Measurements from ENCODE around the gene SCAMP4. TPM values are rescaled to one million over a fixed set of nuclear protein-coding genes. Genes with fewer than 3 reads are reported as not detected.

The SCAMP4 gene
- total RNA-seq, 1 experiment from 2014 or later: 81.3 TPM

- CTCF ChIA-PET: interaction anchor here (0.6 kb wide), 1 partner anchor 43 kb away, joined by 4 read pairs; no protein-coding TSS in a partner anchor
- DNase-seq (ENCODE audit: low spot score): no peak
- TF ChIP-seq JAZF1 (CRISPR knock-in tag; IDR thresholded peaks at IDR 0.05) (no peak), ZNF121 (CRISPR knock-in tag; IDR thresholded peaks at IDR 0.05) (0 out of 2 replicates have a peak, but pooled peaks have one; percentile 0)
- ATAC-seq: no peak
- POLR2A ChIA-PET: no interaction called here
- H3K27ac Mint-ChIP-seq: no peak overlapping the region
- H3K4me3 Mint-ChIP-seq: no peak overlapping the region
- H3K4me1 Mint-ChIP-seq: peaks cover 21% of the 10 kb centered on the region
- H3K9me3 Mint-ChIP-seq: no peaks in the 10 kb centered on the region
- H3K36me3 Mint-ChIP-seq: no peaks in the 10 kb centered on the region
- H3K27me3 Mint-ChIP-seq (ENCODE audit: low read depth): peaks cover 5% of the 10 kb centered on the region; the same call in 1 of the 2 replicates
Measured at GRCh38 chr19:1901940-1902404, 3.2 kb upstream of the SCAMP4 start.

DNA sequence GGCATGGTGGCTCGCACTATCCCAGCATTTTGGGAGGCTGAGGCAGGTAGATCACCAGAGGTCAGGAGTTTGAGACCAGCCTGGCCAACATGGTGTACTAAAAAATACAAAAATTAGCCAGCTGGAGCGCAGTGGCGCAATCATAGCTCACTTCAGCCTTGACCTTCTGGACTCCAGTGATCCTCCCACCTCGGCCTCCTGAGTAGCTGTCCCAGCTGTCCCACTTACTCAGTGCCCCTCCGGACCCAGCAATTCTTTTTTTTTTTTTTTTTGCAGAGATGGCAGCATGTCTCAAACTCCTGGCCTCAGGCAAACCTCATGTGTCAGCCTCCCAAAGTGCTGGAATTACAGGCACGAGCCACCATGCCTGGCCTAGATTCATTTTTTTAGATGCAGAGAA, 2.3 kb upstream of the SCAMP4 start:
- Mint-ChIP-seq H3K27ac (no peak overlapping the region; the same call in 1 of the 2 replicates), H3K27me3 (ENCODE audit: low read depth) (no peaks in the 10 kb centered on the region), H3K36me3 (no peaks in the 10 kb centered on the region), H3K9me3 (no peaks in the 10 kb centered on the region), H3K4me3 (no peak overlapping the region), H3K4me1 (peaks cover 17% of the 10 kb centered on the region)
- POLR2A ChIA-PET: interaction anchor here (0.6 to 0.7 kb wide), 2 partner anchors 28 to 1553 kb away, joined by 3 read pairs; no protein-coding TSS in a partner anchor
- no peak for ATAC-seq
- DNase-seq (ENCODE audit: low spot score): no peak
- CTCF ChIA-PET: interaction anchor here (2.0 to 2.2 kb wide), 2 partner anchors 27 to 77 kb away, joined by 10 to 11 read pairs; no protein-coding TSS in a partner anchor
- TF ChIP-seq, protein P1, sequence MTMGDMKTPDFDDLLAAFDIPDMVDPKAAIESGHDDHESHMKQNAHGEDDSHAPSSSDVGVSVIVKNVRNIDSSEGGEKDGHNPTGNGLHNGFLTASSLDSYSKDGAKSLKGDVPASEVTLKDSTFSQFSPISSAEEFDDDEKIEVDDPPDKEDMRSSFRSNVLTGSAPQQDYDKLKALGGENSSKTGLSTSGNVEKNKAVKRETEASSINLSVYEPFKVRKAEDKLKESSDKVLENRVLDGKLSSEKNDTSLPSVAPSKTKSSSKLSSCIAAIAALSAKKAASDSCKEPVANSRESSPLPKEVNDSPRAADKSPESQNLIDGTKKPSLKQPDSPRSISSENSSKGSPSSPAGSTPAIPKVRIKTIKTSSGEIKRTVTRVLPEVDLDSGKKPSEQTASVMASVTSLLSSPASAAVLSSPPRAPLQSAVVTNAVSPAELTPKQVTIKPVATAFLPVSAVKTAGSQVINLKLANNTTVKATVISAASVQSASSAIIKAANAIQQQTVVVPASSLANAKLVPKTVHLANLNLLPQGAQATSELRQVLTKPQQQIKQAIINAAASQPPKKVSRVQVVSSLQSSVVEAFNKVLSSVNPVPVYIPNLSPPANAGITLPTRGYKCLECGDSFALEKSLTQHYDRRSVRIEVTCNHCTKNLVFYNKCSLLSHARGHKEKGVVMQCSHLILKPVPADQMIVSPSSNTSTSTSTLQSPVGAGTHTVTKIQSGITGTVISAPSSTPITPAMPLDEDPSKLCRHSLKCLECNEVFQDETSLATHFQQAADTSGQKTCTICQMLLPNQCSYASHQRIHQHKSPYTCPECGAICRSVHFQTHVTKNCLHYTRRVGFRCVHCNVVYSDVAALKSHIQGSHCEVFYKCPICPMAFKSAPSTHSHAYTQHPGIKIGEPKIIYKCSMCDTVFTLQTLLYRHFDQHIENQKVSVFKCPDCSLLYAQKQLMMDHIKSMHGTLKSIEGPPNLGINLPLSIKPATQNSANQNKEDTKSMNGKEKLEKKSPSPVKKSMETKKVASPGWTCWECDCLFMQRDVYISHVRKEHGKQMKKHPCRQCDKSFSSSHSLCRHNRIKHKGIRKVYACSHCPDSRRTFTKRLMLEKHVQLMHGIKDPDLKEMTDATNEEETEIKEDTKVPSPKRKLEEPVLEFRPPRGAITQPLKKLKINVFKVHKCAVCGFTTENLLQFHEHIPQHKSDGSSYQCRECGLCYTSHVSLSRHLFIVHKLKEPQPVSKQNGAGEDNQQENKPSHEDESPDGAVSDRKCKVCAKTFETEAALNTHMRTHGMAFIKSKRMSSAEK (CRISPR knock-in tag; IDR thresholded peaks at IDR 0.05; ENCODE audit: borderline replicate concordance): no peak
- TF ChIP-seq EMX1 (CRISPR knock-in tag; IDR thresholded peaks at IDR 0.05): no peak
- no peak for TF ChIP-seq KAT7 (CRISPR knock-in tag; IDR thresholded peaks at IDR 0.05; ENCODE audit: borderline replicate concordance)
- TF ChIP-seq GABPB1 (CRISPR knock-in tag; IDR thresholded peaks at IDR 0.05): peak; percentile 30; the same call in 1 of the 2 replicates

GRCh38 chr19:1904860-1905109, 414 bp upstream of the SCAMP4 start:
- Mint-ChIP-seq H3K9me3 (no peaks in the 10 kb centered on the region), H3K4me3 (peak overlapping the region; percentile 65), H3K36me3 (no peaks in the 10 kb centered on the region), H3K27ac (peak overlapping the region; percentile 95), H3K27me3 (ENCODE audit: low read depth) (no peaks in the 10 kb centered on the region), H3K4me1 (peaks cover 17% of the 10 kb centered on the region)
- ChIA-PET CTCF (interaction anchor here (0.5 to 2.2 kb wide), 8 partner anchors 10 to 79 kb away, joined by 3 to 11 read pairs (median 4); no protein-coding TSS in a partner anchor), POLR2A (interaction anchor here (0.7 to 1.4 kb wide), 3 partner anchors 9 to 137 kb away, joined by 3 read pairs; no protein-coding TSS in a partner anchor)
- peak; percentile 4; the same call in 1 of the 2 replicates for ATAC-seq
- TF ChIP-seq PRDM15 (CRISPR knock-in tag; IDR thresholded peaks at IDR 0.05): no peak
- TF ChIP-seq, protein P2, sequence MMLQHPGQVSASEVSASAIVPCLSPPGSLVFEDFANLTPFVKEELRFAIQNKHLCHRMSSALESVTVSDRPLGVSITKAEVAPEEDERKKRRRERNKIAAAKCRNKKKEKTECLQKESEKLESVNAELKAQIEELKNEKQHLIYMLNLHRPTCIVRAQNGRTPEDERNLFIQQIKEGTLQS (CRISPR knock-in tag; conservative IDR thresholded peaks at IDR 0.05): no peak
- TF ChIP-seq NFE2L1 (CRISPR knock-in tag; IDR thresholded peaks at IDR 0.05): 0 out of 2 replicates have a peak, but pooled peaks have one; percentile 33
- DNase-seq (ENCODE audit: low spot score): no peak

DNA sequence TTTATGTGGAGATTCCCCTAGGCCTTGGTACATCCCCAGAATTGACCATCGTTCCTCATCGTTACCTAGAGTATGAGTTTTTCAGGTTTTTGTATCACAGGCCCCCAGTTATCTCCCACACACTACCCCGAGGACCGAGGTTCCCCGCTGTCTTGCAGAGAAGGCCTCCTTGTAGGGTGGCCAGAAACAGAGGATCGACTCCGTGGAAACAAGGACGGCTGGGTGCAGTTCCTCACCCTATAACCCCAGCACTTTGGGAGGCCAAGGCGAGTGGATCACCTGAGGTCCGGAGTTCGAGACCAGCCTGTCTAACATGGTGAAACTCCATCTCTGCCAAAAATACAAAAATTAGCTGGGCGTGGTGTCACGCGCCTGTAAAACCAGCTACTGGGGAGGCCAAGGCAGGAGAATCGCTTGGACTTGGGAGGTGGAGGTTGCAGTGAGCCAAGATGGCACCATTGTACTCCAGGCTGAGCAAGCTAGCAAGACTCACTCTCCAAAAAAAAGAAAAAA, 720 bp downstream of the SCAMP4 start:
- TF ChIP-seq ZNF416 (CRISPR knock-in tag; IDR thresholded peaks at IDR 0.05): 0 out of 2 replicates have a peak, but pooled peaks have one; percentile 8
- no peak for TF ChIP-seq ELF4 (CRISPR knock-in tag; IDR thresholded peaks at IDR 0.05; ENCODE audit: low read depth)
- TF ChIP-seq, protein P3, sequence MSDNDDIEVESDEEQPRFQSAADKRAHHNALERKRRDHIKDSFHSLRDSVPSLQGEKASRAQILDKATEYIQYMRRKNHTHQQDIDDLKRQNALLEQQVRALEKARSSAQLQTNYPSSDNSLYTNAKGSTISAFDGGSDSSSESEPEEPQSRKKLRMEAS (CRISPR knock-in tag; IDR thresholded peaks at IDR 0.05): no peak
- no peak for TF ChIP-seq MLX (CRISPR knock-in tag; IDR thresholded peaks at IDR 0.05)
- no peak for DNase-seq (ENCODE audit: low spot score)
- H3K36me3 Mint-ChIP-seq: no peaks in the 10 kb centered on the region
- peak overlapping the region; percentile 80 for H3K4me3 Mint-ChIP-seq
- CTCF ChIA-PET: interaction anchor here (0.6 to 1.0 kb wide), 7 partner anchors 22 to 257 kb away, joined by 3 to 4 read pairs (median 3); no protein-coding TSS in a partner anchor
- no peaks in the 10 kb centered on the region for H3K27me3 Mint-ChIP-seq (ENCODE audit: low read depth)
- H3K9me3 Mint-ChIP-seq: no peaks in the 10 kb centered on the region
- no peak for ATAC-seq
- peak overlapping the region; percentile 70 for H3K27ac Mint-ChIP-seq
- POLR2A ChIA-PET: interaction anchor here (1.1 kb wide), 1 partner anchor 30 kb away, joined by 3 read pairs; no protein-coding TSS in a partner anchor
- H3K4me1 Mint-ChIP-seq: peaks cover 17% of the 10 kb centered on the region
